K562 (cell line): ENCODE results near the gene ICAM3. TPM values are rescaled to one million over a fixed set of nuclear protein-coding genes. Genes with fewer than 3 reads are reported as not detected.

Source experiments
- CC2D1A ChIP-seq: fragments of 450-650 bp; IDR thresholded peaks from 2 replicates; pipeline ENCODE4 v1.6.1; 2017; ENCODE audit warnings: mild to moderate bottlenecking
- FOXO4 ChIP-seq: fragments of 450-650 bp; formaldehyde crosslinking; IDR thresholded peaks from 2 replicates; pipeline ENCODE4 v1.4.0; 2020; ENCODE audit warnings: mild to moderate bottlenecking, moderate library complexity
- GTF2B ChIP-seq: IDR thresholded peaks from 2 replicates; pipeline ENCODE4 v1.6.1; 2011; ENCODE audit not compliant: insufficient read length; ENCODE audit errors: extremely low read depth
- HDAC3 ChIP-seq: fragments of 450-650 bp; IDR thresholded peaks from 2 replicates; pipeline ENCODE4 v1.6.1; 2018; ENCODE audit warnings: borderline replicate concordance, mild to moderate bottlenecking, moderate library complexity; ENCODE audit not compliant: partially characterized antibody
- KDM5B ChIP-seq: fragments of 200-600 bp; sonication (generic); IDR thresholded peaks from 2 replicates; pipeline ENCODE4 v1.6.1; 2012; ENCODE audit warnings: low read depth, mild to moderate bottlenecking, moderate library complexity, low read length, control low read depth, inconsistent platforms; ENCODE audit not compliant: insufficient replicate concordance
- MNT ChIP-seq, 2 experiments: fragments of 450-650 bp; conservative IDR thresholded peaks; 2 replicates each; pipeline ENCODE4 v1.6.1; 2017; ENCODE audit warnings: mild to moderate bottlenecking in 2 of 2, moderate library complexity in 2 of 2
- MTA1 ChIP-seq: fragments of 450-650 bp; IDR thresholded peaks from 2 replicates; pipeline ENCODE4 v1.6.1; 2017; ENCODE audit warnings: borderline replicate concordance
- POLR2H ChIP-seq: IDR thresholded peaks from 2 replicates; pipeline ENCODE4 v1.6.1; 2016; ENCODE audit warnings: missing genetic modification characterization, low read depth, mild to moderate bottlenecking, control low read depth, missing compliant biosample characterization, moderate library complexity
- REST ChIP-seq, 2 experiments: fragments of 450-650 bp; formaldehyde crosslinking in 1 of 2; IDR thresholded peaks; 2 replicates each; pipeline versions ENCODE4 v1.4.0 to v1.6.1; 2014 to 2020; ENCODE audit warnings: mild to moderate bottlenecking in 2 of 2, borderline replicate concordance in 1 of 2, low read depth in 1 of 2
- SRF ChIP-seq, 2 experiments: fragments of 250-450, 450-650 bp in 1 of 2; sonication (Bioruptor Pico) in 1 of 2; sonication (generic) in 1 of 2; formaldehyde crosslinking; IDR thresholded peaks; 2 replicates each; pipeline versions ENCODE4 v1.5.0 to v1.5.1; 2020 to 2022; ENCODE audit warnings: mild to moderate bottlenecking in 1 of 2, missing genetic modification reagents in 1 of 2
- SRSF7 ChIP-seq: fragments of 200-400 bp; formaldehyde crosslinking; optimal IDR thresholded peaks from 2 replicates; pipeline ENCODE3; 2017; ENCODE audit warnings: mild to moderate bottlenecking, low read depth, low read length
- ZNF282 ChIP-seq: sonication (generic); formaldehyde crosslinking; IDR thresholded peaks from 2 replicates; pipeline ENCODE4 v1.8.1; 2023; ENCODE audit warnings: missing genetic modification reagents
- ZNF584 ChIP-seq: fragments of 200-800 bp; sonication (Bioruptor generic); IDR thresholded peaks from 2 replicates; pipeline ENCODE4 v1.6.1; 2016; ENCODE audit warnings: low read depth, mild to moderate bottlenecking, missing genetic modification characterization, missing compliant biosample characterization
- ZNF830 ChIP-seq: fragments of 250-450 bp; sonication (Bioruptor Pico); IDR thresholded peaks from 2 replicates; pipeline ENCODE4 v1.5.0; 2021; ENCODE audit warnings: mild to moderate bottlenecking
- polyA plus RNA-seq, 8 experiments: library from polyadenylated mRNA; depleted of rRNA in 4 of 8; stranded (reverse) in 5 of 8; unstranded in 3 of 8; fragments of >200 nt; fragmentation: Nextera tagmentation in 2 of 8; fragmentation: Illumina TruSeq in 1 of 8; extraction: Ambion mirVana in 2 of 8; extraction: Trizol in 1 of 8; gene quantifications; 2 replicates each; pipeline versions ENCODE4 v1.2.1 to v1.2.3, GENCODE V29; 2011 to 2014; ENCODE audit warnings: inconsistent platforms in 1 of 8, missing spikeins in 1 of 8
- total RNA-seq, 7 experiments: library from RNA; depleted of rRNA in 6 of 7; stranded (reverse); fragments of >200 nt in 6 of 7; fragmentation: Illumina TruSeq in 2 of 7; extraction: Trizol in 2 of 7; gene quantifications; 2 replicates each; pipeline versions ENCODE4 v1.2.1 to v1.2.3, GENCODE V29; 2011 to 2021; ENCODE audit warnings: low replicate concordance in 1 of 7

Gene ICAM3
- total and polyA plus RNA-seq, 9 of the 15 experiments (the other 6 are each of a cell fraction or from before 2014, with no cell fraction given) = 6.5 to 39.5 (median 24.2) TPM

GRCh38 chr19:10388957-10389356 is 49.5 kb upstream of the ICAM3 start (continued):
- TF ChIP-seq REST (IDR thresholded peaks at IDR 0.05; ENCODE audit: borderline replicate concordance) = peak; percentile 93
- TF ChIP-seq REST (CRISPR knock-in tag; IDR thresholded peaks at IDR 0.05; ENCODE audit: low read depth) = no peak
- TF ChIP-seq CC2D1A = 0 out of 2 replicates have a peak, but pooled peaks have one; percentile 51
- 0 out of 4 replicates have a peak, but pooled peaks of 1 of the 2 experiments have one; percentile 35 for TF ChIP-seq MNT (conservative IDR thresholded peaks at IDR 0.05)
- TF ChIP-seq ZNF830 (CRISPR knock-in tag) = no peak
- no peak for TF ChIP-seq SRSF7
- no peak for TF ChIP-seq KDM5B
- TF ChIP-seq ZNF584 (CRISPR knock-in tag) = no peak
- no peak for TF ChIP-seq GTF2B
- no peak for TF ChIP-seq HDAC3
- TF ChIP-seq MTA1 = no peak
- no peak for TF ChIP-seq FOXO4 (CRISPR knock-in tag)
- TF ChIP-seq SRF (CRISPR knock-in tag; IDR thresholded peaks at IDR 0.05) = no peak
- TF ChIP-seq POLR2H = 0 out of 2 replicates have a peak, but pooled peaks have one; percentile 37
- TF ChIP-seq ZNF282 (CRISPR knock-in tag) = no peak
